ENCODE results near the gene SORCS2.

SORCS2 gene

DNA sequence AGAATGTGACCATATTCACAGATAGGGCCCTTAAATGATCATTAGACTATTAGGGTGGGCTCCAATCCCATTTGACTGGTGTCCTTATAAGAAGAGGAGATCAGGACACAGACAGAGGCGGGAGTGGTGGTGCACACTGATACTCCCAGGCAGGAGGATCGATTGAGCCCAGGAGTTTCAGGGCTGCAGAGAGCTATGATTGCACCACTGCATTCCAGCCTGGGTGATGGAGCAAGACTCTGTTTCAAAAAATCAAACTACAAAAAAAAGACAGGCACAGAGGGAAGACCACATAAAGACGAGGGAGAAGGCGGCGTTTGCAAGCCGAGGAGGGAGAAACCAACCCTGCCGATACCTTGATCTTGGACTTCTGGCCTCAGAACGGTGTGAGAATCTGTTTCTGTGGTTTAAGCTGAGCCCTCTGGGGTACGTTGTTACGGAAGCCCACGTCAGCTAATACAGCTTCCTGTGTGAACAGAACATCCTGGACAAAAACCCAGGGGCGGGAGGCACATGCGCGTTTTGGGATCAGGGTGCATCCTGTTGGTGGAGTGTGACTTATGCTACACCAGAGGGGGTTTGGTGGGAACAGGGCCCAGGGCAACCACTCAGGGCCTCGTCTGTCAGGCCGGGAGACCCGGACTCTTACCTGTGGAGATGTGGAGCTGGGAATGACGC is 454.2 kb downstream of the SORCS2 start:
- Histone ChIP-seq H3K27me3 (replicated peaks in 2 of 5; ENCODE audit: control insufficient read depth in 4 of 5, insufficient read depth in 5 of 5, low read length in 4 of 5) (peaks cover 0 to 21% (median 0%) of the 10 kb centered on the region in 5 experiments), H3K4me3 (ENCODE audit: control insufficient read depth in 1 of 7, extremely low read depth in 1 of 7, insufficient read depth in 4 of 7, low read depth in 2 of 7, low read length in 6 of 7) (no peak overlapping the region), H3K27ac (ENCODE audit: insufficient read depth in 1 of 2, low read depth in 1 of 2, low read length in 2 of 2, poor library complexity in 1 of 2, severe bottlenecking in 2 of 2) (no peak overlapping the region), H3K36me3 (ENCODE audit: control insufficient read depth in 4 of 4, insufficient read depth in 4 of 4, low read length in 3 of 4) (no peaks in the 10 kb centered on the region), H3K9me3 (ENCODE audit: control extremely low read depth in 1 of 5, control insufficient read depth in 4 of 5, insufficient read depth in 2 of 5, low read depth in 1 of 5, low read length in 4 of 5) (peaks cover 0 to 39% (median 13%) of the 10 kb centered on the region in 5 experiments), H3K4me1 (ENCODE audit: control extremely low read depth in 1 of 4, control insufficient read depth in 4 of 4, insufficient read depth in 4 of 4, low read length in 3 of 4) (peaks cover 0 to 38% (median 35%) of the 10 kb centered on the region in 4 experiments)
- POLR2A ChIA-PET = interaction anchor here (0.5 kb wide), 1 partner anchor 17 kb away, joined by 3 read pairs; no protein-coding TSS in a partner anchor
- CTCF ChIA-PET = no interaction called here
- DNase-seq = no peak
- 80% methylated on average over 15 of the region's 18 CpGs for WGBS (ENCODE audit: insufficient coverage)

DNA sequence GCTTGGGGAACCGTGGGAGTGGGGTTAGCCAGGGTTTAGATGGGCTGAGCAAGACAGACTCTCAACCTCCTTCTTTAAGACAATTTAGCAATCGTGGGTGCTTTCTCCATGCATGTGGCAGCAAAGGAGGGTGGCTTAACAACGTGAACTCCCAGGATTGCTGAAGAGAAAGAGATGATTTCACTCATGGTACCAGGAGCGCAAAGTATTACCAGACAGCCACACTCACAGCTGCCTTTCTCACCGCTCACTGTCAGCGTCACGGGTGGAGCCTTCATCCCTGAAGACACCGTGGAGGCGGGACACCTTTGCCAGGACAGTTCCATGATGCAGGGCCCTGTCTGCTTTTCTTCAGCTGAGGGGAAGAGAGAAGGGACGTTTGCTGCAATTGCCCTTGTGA is 454.8 kb downstream of the SORCS2 start:
- Histone ChIP-seq H3K4me1 (ENCODE audit: control extremely low read depth in 1 of 4, control insufficient read depth in 4 of 4, insufficient read depth in 4 of 4, low read length in 3 of 4) (peaks cover 0 to 45% (median 42%) of the 10 kb centered on the region in 4 experiments), H3K4me3 (ENCODE audit: control insufficient read depth in 1 of 7, extremely low read depth in 1 of 7, insufficient read depth in 4 of 7, low read depth in 2 of 7, low read length in 6 of 7) (no peak overlapping the region), H3K27me3 (replicated peaks in 2 of 5; ENCODE audit: control insufficient read depth in 4 of 5, insufficient read depth in 5 of 5, low read length in 4 of 5) (peaks cover 0 to 21% (median 0%) of the 10 kb centered on the region in 5 experiments), H3K36me3 (ENCODE audit: control insufficient read depth in 4 of 4, insufficient read depth in 4 of 4, low read length in 3 of 4) (no peaks in the 10 kb centered on the region), H3K27ac (ENCODE audit: insufficient read depth in 1 of 2, low read depth in 1 of 2, low read length in 2 of 2, poor library complexity in 1 of 2, severe bottlenecking in 2 of 2) (no peak overlapping the region), H3K9me3 (ENCODE audit: control extremely low read depth in 1 of 5, control insufficient read depth in 4 of 5, insufficient read depth in 2 of 5, low read depth in 1 of 5, low read length in 4 of 5) (peaks cover 0 to 39% (median 13%) of the 10 kb centered on the region in 5 experiments)
- CTCF ChIA-PET = no interaction called here
- POLR2A ChIA-PET = interaction anchor here (0.5 kb wide), 1 partner anchor 16 kb away, joined by 3 read pairs; no protein-coding TSS in a partner anchor
- DNase-seq = no peak
- WGBS (ENCODE audit: insufficient coverage) = 93% methylated on average over 7 of the region's 10 CpGs

DNA sequence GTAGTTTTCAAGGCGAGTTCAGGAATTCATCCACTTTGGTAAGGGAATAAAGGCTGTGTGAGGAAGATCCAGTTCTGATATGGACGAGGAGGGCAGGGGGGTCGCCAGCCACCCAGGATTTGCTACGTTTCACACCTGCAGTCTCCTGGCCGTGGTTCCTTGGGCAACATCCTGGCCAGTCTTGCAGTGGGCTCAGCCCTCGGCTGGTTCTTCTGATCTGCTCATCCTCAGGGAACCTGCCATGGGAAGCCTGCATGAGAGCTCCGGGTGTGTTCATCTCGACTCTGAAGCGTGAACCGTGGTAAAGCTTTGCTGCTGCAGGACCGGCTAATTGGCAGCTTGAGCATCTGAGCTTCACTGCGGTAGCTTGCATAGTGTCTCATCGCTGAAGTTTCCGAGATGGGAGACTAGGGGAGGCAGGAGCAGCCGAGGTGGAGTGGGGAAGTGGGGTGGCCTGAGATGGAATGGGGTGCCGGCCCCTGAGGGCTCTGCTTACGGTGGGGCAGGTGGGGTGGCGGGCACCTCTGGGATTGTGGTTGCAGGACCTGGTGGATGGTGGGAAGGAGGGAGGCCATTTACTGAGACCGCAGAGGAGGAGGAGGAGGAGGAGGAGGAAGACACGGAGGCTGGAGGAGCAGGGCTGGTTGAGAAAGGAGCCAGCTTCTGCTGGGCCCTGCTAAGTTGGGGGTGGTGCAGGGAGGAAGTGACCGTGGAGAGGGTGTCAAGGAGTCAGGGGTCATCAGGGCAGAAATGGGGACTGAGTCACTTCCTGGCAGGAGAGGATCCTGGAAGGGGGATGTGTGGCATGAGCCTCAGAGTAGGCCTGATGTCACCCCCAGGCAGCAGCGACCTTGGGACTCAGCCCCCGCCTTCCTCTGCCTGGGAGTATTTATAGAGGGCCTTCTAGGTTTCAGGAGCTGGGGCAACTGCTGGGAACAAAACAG is 455.5 kb downstream of the SORCS2 start:
- Histone ChIP-seq H3K36me3 (ENCODE audit: control insufficient read depth in 4 of 4, insufficient read depth in 4 of 4, low read length in 3 of 4) (no peaks in the 10 kb centered on the region), H3K27ac (ENCODE audit: insufficient read depth in 1 of 2, low read depth in 1 of 2, low read length in 2 of 2, poor library complexity in 1 of 2, severe bottlenecking in 2 of 2) (no peak overlapping the region), H3K4me1 (ENCODE audit: control extremely low read depth in 1 of 4, control insufficient read depth in 4 of 4, insufficient read depth in 4 of 4, low read length in 3 of 4) (peaks cover 0 to 52% (median 49%) of the 10 kb centered on the region in 4 experiments), H3K27me3 (replicated peaks in 2 of 5; ENCODE audit: control insufficient read depth in 4 of 5, insufficient read depth in 5 of 5, low read length in 4 of 5) (peaks cover 0 to 21% (median 0%) of the 10 kb centered on the region in 5 experiments), H3K9me3 (ENCODE audit: control extremely low read depth in 1 of 5, control insufficient read depth in 4 of 5, insufficient read depth in 2 of 5, low read depth in 1 of 5, low read length in 4 of 5) (peaks cover 0 to 39% (median 13%) of the 10 kb centered on the region in 5 experiments), H3K4me3 (ENCODE audit: control insufficient read depth in 1 of 7, extremely low read depth in 1 of 7, insufficient read depth in 4 of 7, low read depth in 2 of 7, low read length in 6 of 7) (no peak overlapping the region)
- peak in 2 of 3 donors; percentile 29 to 30 for DNase-seq
- POLR2A ChIA-PET = no interaction called here
- WGBS (ENCODE audit: insufficient coverage) = 90% methylated on average over 21 of the region's 23 CpGs
- CTCF ChIA-PET = no interaction called here

DNA sequence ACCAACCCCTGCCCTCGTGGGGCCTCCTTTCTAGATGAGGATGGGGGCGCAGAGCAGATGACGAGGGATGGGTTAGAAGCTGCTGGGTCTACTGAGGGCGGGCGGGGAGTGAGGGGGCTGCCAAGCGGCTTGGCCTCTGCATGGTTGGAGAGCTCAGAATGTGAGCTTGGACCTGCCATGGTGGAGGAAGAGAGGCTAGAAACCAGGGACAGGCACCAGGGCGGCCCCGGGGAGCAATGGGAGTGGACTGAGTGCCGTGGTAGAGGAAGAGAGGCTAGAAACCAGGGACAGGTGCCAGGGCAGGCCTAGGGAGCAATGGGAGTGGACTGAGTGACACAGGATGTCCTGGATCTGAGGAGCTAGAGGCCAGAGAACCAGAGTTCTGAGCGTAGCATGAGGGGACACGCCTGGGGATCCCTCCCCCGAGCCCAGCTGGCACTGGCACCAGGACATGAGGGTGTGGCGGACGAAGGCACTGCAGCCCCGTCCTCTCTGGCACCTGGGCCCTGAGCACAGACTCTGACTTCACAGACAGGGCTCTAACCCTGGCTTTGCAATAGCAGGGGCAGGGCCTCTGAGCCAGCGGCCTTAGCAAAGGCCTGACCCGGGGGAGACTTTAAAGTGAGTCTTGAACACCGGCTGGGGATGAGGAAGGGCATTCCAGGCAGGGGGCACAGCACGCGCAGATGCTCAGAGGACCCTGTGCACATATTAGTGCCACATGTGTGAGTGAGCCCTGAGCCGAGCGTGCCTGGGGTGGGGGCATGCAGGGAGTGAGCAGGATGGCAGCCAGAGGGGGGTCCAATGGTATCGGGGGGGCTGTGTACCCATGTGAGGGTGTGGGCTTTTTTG is 456.4 kb downstream of the SORCS2 start:
- WGBS (ENCODE audit: insufficient coverage) = 91% methylated on average over 22 of the region's 23 CpGs

DNA sequence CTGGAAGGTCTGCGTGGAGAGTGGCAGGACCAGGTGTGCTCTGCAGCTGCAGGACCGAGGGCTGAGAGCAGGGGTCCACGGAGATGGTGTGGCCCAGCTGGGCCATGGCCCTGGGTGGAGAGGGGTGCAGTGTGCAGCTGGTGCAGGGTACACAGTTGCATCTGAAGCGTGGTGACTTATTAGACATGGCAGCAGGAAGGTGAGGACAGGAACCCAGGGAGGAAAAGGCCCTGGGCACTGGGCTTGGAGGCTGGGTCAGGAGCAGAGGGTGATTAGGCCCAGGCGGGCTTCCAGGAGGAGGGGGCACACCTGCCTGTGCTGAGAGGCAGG is 457.0 kb downstream of the SORCS2 start:
- DNase-seq = no peak
- ChIA-PET POLR2A (no interaction called here), CTCF (no interaction called here)
- Histone ChIP-seq H3K27ac (ENCODE audit: insufficient read depth in 1 of 2, low read depth in 1 of 2, low read length in 2 of 2, poor library complexity in 1 of 2, severe bottlenecking in 2 of 2) (no peak overlapping the region), H3K4me3 (ENCODE audit: control insufficient read depth in 1 of 7, extremely low read depth in 1 of 7, insufficient read depth in 4 of 7, low read depth in 2 of 7, low read length in 6 of 7) (no peak overlapping the region), H3K27me3 (replicated peaks in 2 of 5; ENCODE audit: control insufficient read depth in 4 of 5, insufficient read depth in 5 of 5, low read length in 4 of 5) (peaks cover 0 to 12% (median 0%) of the 10 kb centered on the region in 5 experiments), H3K4me1 (ENCODE audit: control extremely low read depth in 1 of 4, control insufficient read depth in 4 of 4, insufficient read depth in 4 of 4, low read length in 3 of 4) (peaks cover 0 to 65% (median 62%) of the 10 kb centered on the region in 4 experiments), H3K9me3 (ENCODE audit: control extremely low read depth in 1 of 5, control insufficient read depth in 4 of 5, insufficient read depth in 2 of 5, low read depth in 1 of 5, low read length in 4 of 5) (peaks cover 0 to 36% (median 9%) of the 10 kb centered on the region in 5 experiments), H3K36me3 (ENCODE audit: control insufficient read depth in 4 of 4, insufficient read depth in 4 of 4, low read length in 3 of 4) (no peaks in the 10 kb centered on the region)
- WGBS (ENCODE audit: insufficient coverage) = 96% methylated on average over 5 of the region's 5 CpGs

More for the DNA sequence above, 456.4 kb downstream of the SORCS2 start:
- Histone ChIP-seq H3K9me3 (ENCODE audit: control extremely low read depth in 1 of 5, control insufficient read depth in 4 of 5, insufficient read depth in 2 of 5, low read depth in 1 of 5, low read length in 4 of 5) (peaks cover 0 to 39% (median 13%) of the 10 kb centered on the region in 5 experiments), H3K4me3 (ENCODE audit: control insufficient read depth in 1 of 7, extremely low read depth in 1 of 7, insufficient read depth in 4 of 7, low read depth in 2 of 7, low read length in 6 of 7) (no peak overlapping the region), H3K4me1 (ENCODE audit: control extremely low read depth in 1 of 4, control insufficient read depth in 4 of 4, insufficient read depth in 4 of 4, low read length in 3 of 4) (peaks cover 0 to 59% (median 56%) of the 10 kb centered on the region in 4 experiments), H3K27me3 (replicated peaks in 2 of 5; ENCODE audit: control insufficient read depth in 4 of 5, insufficient read depth in 5 of 5, low read length in 4 of 5) (peaks cover 0 to 19% (median 0%) of the 10 kb centered on the region in 5 experiments), H3K27ac (ENCODE audit: insufficient read depth in 1 of 2, low read depth in 1 of 2, low read length in 2 of 2, poor library complexity in 1 of 2, severe bottlenecking in 2 of 2) (no peak overlapping the region), H3K36me3 (ENCODE audit: control insufficient read depth in 4 of 4, insufficient read depth in 4 of 4, low read length in 3 of 4) (no peaks in the 10 kb centered on the region)
- ChIA-PET POLR2A (no interaction called here), CTCF (no interaction called here)
- no peak for DNase-seq

DNA sequence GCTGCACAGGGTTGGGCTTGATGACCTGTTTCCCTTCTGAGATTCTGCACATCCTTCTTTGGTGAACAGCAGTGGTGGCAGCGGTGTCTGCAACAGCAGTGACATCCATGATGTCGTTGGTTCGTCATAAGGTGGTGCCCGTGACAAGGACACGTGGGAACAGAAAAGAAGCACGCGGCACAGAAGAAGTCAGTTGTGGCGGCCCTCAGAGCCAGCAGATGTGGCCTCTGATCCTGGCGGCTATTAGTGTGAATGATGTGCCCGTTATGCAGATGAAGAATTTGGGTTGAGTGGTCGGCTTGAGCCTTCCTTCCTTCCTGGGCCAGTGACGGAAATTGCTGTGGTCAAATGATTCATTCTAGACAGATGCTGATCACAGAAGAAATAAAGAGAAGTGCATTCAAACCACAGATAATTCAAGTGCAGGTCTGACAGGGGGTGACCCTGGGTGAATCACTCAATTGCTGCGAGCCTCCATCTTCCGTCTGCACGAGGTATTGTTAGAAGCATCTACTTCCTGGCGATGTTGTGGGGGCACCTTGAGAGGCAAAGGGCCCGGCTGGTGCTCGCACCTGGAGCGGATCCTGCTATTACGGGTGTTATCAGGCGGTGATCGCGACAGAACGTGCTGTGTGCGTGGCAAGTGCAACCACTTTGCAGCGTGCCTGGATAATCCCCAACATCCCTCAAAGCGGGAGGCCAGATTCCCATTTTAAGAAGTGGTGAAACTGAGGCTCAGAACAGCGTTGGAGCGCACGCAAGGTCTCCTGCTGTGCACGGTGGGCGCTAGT is 457.6 kb downstream of the SORCS2 start:
- peaks cover 0 to 7% (median 0%) of the 10 kb centered on the region in 5 experiments for H3K27me3 ChIP-seq (replicated peaks in 2 of 5; ENCODE audit: control insufficient read depth in 4 of 5, insufficient read depth in 5 of 5, low read length in 4 of 5)
- ChIA-PET CTCF (no interaction called here), POLR2A (no interaction called here)
- peak; percentile 82 to 94 (median 94) for DNase-seq
- 47% methylated on average over 30 of the region's 32 CpGs for WGBS (ENCODE audit: insufficient coverage)
- H3K9me3 ChIP-seq (ENCODE audit: control extremely low read depth in 1 of 5, control insufficient read depth in 4 of 5, insufficient read depth in 2 of 5, low read depth in 1 of 5, low read length in 4 of 5) = peaks cover 0 to 31% (median 5%) of the 10 kb centered on the region in 5 experiments
- peaks cover 0 to 71% (median 68%) of the 10 kb centered on the region in 4 experiments for H3K4me1 ChIP-seq (ENCODE audit: control extremely low read depth in 1 of 4, control insufficient read depth in 4 of 4, insufficient read depth in 4 of 4, low read length in 3 of 4)
- no peaks in the 10 kb centered on the region for H3K36me3 ChIP-seq (ENCODE audit: control insufficient read depth in 4 of 4, insufficient read depth in 4 of 4, low read length in 3 of 4)
- no peak overlapping the region for H3K27ac ChIP-seq (ENCODE audit: insufficient read depth in 1 of 2, low read depth in 1 of 2, low read length in 2 of 2, poor library complexity in 1 of 2, severe bottlenecking in 2 of 2)
- H3K4me3 ChIP-seq (ENCODE audit: control insufficient read depth in 1 of 7, extremely low read depth in 1 of 7, insufficient read depth in 4 of 7, low read depth in 2 of 7, low read length in 6 of 7) = no peak overlapping the region

All from common myeloid progenitor, CD34-positive (primary cell).